GM12891 (cell line): ENCODE results near the gene NXNL2.

ENCODE experiments used
- DNase-seq: peaks from one replicate; pipeline ENCODE4 v3.0.0; 2011; ENCODE audit warnings: low spot score; ENCODE audit not compliant: insufficient read length
- FAIRE-seq: peaks from 2 replicates; lab custom pipeline; 2011; peaks lifted over from hg19 to GRCh38; lab: Jason Lieb, UNC
- PAX5 ChIP-seq: IDR thresholded peaks from 2 replicates; pipeline ENCODE4 v1.6.1; 2011; ENCODE audit warnings: low read length, moderate library complexity, mild to moderate bottlenecking; ENCODE audit not compliant: insufficient read depth, severe bottlenecking
- POLR2A ChIP-seq: IDR thresholded peaks from 2 replicates; pipeline ENCODE4 v1.6.1; 2011; ENCODE audit warnings: low read depth, low read length, control low read depth
- POLR2AphosphoS5 ChIP-seq: IDR thresholded peaks from 2 replicates; pipeline ENCODE4 v1.6.1; 2011; ENCODE audit warnings: low read depth, low read length, control low read depth
- POU2F2 ChIP-seq: IDR thresholded peaks from 2 replicates; pipeline ENCODE4 v1.6.1; 2011; ENCODE audit warnings: low read depth, mild to moderate bottlenecking, control low read depth, low read length, moderate library complexity
- SPI1 ChIP-seq: IDR thresholded peaks from 2 replicates; pipeline ENCODE4 v1.6.1; 2011; ENCODE audit warnings: low read depth, low read length, control low read depth
- TAF1 ChIP-seq: IDR thresholded peaks from 2 replicates; pipeline ENCODE4 v1.6.1; 2011; ENCODE audit warnings: low read depth, low read length, control low read depth

The NXNL2 gene

DNA sequence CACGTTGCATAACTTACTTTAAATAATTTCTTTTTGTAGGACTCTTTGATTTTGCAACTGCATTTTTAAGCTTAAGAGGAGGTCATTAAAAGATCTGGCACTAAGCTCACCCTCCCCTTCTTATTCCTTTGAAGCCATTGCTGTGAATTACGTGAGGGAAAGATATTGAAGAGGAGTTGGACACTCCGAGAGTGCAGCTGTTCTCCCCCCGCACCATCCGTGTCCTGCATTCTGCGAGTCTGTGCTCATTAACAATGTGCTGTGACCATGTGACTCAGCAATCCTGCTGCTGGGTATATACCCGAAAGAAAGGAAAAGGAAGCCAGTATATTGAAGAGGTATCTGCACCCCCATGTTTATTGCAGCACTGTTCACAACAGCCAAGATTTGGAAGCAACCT, 40.0 kb downstream of the NXNL2 start:
- DNase-seq (no peak), FAIRE-seq (no peak)
- TF ChIP-seq TAF1 (no peak), POLR2AphosphoS5 (no peak), POLR2A (no peak), POU2F2 (no peak), PAX5 (no peak), SPI1 (no peak)

DNA sequence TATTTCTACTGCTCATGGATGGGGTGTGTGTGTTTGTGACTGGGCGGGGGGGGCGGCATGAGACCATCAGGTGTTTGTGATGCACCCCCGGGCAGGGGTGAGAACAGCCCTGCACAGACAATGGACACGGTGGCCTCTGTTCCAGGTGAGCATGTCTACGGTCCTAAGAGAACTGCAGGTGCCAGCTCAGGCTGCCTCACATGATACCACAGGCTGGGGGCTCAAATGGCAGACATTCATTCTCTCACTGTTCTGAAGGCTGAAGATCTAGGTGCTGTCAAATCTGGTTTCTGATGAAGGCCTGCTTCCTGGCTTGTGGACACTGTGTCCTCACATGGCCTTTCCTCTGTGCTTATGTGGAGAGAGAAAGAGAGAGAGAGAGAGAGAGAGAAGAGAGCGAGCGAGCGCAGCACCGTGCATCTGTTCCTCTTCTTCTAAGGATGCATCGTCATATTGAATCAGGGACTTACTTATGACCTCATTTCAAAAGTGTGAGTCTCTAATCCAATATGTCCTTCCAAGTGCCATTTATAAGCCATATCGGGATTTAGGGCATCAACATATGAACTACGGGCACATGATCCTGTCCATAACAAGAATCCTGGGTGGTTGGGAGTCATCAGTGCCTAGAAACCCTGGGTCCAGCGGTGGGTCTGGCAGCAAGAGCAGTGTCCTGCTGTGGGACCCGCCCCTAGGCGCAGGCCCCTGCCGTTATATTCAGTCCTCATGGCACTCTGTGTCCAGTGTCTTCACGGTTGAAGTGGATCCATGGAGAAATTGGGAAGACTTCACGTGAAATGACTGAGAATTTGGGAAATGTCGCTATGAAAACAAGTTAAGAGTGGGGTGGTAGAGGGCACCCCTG, 42.5 kb downstream of the NXNL2 start:
- FAIRE-seq (no peak), DNase-seq (no peak)
- TF ChIP-seq POU2F2 (no peak), SPI1 (no peak), POLR2A (no peak), POLR2AphosphoS5 (no peak)

DNA sequence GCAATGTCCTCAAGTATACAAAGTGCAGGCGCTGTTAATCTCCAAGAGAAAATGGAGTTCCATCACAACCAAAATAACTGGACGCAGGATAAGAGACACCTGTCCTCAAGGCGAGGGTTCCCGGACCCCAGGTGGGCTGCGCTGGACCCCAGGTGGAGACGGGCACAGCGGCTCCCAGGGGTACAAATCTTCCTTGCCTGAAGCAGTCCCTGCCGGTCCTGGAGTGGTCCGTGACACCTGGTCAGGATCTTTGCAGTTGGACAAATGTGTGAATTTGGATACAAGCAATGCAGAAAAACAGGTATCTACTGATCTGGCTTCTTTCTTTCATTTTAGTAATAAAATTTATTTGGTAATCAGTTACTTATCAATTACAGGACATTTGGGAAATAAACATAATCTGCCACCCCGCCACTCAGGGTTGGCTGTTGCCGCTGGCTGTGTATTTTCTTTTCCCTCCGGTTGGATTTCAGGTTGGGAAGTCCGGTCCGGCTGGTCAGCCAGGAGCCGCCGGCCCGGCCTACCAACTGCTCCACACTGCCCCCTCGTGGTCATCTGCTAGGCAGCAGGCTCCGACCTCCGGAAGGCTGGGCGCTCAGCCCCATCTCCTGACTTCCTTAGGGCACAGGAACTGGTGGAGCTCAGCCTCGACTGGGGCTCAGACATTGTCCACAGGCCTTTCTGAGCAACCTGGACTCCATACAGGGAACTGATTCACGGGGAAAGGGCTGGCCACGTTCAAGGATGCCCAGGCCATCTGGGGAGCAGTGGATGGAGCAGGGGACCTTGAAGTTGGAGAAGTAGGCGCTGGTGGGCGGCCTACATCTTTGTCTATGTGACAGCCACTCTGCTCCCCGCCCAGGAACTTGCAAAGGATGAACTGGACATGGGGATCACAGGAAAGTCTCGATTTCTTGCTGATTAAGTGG, 43.4 kb downstream of the NXNL2 start:
- TF ChIP-seq POLR2AphosphoS5 (no peak), SPI1 (peak; percentile 27; the same call in 1 of the 2 replicates)
- peak; percentile 64 for DNase-seq
- FAIRE-seq: peak; percentile 78

DNA sequence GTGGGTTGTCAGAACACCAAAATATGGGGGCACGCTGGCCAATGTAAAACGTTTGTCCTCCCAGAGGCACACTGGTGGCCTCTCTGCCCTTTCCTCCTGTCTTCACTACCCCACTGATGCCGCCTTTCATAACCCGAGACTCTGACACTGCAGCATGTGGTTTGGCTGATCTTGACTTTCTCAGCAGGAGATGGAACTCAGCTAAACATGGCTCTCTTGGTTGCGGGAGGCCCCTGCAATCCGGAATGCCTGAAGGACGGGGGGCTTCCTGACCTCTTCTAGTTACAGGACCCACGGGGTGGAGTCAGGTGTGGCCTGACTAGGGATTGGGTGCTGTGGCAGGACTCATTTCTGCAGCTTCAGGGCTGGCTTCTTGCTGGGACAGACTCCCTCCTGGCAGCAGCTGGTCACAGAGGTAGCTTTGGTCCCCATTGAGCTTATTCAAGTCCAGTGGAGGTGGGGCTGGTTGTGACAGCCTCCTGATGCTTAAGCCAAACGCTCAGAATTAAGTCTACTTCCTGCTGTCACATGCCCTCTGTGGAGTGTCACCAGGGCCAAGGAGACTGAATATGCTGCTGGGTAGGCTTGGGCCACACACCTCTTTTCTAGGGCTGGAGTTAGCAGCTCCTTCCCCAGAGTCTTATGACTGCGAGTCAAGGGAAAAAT, 44.2 kb downstream of the NXNL2 start:
- no peak for FAIRE-seq

DNA sequence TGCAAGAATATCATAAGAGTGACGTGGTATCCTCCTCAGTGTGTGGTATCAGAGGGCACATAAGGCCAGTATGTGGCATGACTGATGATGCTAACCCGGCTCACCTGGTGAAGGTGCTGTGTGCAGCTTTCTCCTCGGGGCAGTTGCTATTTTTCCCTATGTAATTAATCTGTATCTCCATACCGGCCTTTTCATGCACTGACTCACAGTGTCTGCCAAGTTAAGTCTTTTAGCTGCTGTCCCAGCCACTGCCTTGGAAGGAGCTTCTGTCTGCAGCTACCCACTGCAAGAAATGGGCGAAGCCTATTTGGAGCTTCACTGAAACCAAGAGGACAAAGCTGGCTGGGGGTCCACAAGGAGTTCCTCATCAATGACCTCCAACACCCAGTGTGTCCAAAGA, 46.0 kb downstream of the NXNL2 start:
- no peak for DNase-seq
- no peak for FAIRE-seq
- TF ChIP-seq PAX5 (no peak), POU2F2 (no peak), POLR2A (no peak), TAF1 (no peak), POLR2AphosphoS5 (no peak), SPI1 (no peak)

More for the DNA sequence above, 44.2 kb downstream of the NXNL2 start:
- no peak for TF ChIP-seq POLR2A
- TF ChIP-seq PAX5: no peak
- no peak for TF ChIP-seq SPI1
- TF ChIP-seq POLR2AphosphoS5: no peak
- TF ChIP-seq POU2F2: no peak
- TF ChIP-seq TAF1: no peak
- DNase-seq: no peak

DNA sequence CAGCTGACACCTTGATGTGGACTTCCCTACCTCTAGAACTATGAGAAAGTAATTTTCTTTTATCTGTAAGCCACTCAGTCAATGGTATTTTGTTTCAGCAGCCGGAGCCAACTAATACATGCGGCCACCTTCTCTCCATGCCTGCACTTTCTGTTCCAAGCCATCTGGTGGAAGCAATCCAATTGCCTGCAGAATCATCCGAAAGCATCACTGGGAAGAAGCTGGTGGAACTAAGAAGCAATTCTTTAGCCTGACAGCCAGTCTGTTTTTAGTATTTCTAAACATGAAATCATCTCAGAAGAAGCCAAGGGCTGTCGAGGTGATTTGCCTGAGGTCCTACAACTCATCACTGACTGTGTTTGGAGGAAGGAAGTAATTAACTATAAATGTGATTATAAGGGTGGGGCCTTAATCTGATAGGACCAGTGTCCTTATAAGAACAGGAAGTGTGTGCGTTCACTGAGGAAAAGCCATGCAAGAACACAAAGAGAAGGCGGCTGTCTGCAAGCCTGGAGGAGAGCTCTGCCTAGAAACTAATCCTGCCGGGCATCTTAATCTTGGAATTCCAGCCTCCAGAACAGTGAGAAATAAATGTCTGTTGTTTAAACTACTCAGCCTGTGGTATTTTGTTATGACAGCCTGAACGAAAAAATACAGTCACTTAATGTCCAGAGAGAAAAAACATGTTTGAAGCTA, 49.1 kb downstream of the NXNL2 start:
- DNase-seq: no peak
- no peak for FAIRE-seq
- TF ChIP-seq POU2F2 (no peak), TAF1 (no peak), POLR2A (no peak), POLR2AphosphoS5 (no peak), SPI1 (no peak), PAX5 (no peak)

DNA sequence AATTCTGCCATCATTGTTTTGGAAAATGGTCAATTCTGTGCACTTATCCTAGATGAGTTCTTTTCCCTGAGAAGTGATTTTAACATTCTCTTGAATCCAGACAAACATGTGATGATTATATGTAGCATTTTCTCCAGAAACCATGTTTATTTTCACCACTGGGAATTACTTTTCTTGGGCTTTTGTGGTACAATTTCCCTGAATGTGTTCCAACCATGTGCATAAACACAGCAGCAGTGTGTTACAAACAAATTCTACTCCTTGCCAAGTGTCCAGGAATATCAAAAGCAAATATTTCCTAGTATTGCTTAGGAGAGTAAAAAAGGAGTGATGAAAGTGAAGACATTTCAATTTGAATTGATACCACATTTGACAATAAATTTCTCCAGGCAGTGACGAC, 50.4 kb downstream of the NXNL2 start:
- DNase-seq: no peak
- FAIRE-seq: no peak
- TF ChIP-seq PAX5 (no peak), SPI1 (no peak), POU2F2 (no peak)

DNA sequence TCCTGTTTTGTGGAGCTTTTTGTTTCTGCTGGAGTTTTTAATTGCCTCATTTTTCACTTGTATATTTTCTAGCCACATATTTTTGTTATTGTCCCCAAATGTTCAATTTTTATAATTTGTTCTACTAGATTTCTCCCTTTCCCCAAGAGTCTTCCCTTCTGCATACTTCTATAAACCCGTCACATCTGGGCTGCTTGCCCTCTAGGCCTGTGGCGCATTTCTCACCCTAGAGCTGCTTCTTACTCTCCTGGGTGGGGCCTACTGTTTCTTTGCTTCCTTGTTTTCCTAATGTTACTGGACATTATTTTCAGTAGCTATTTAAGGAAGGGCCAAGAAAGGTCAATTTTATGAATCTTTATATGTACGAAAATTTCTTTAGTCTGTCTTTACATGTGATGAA, 51.5 kb downstream of the NXNL2 start:
- FAIRE-seq: no peak
- no peak for TF ChIP-seq POU2F2
- TF ChIP-seq SPI1: no peak
- no peak for TF ChIP-seq TAF1
- no peak for TF ChIP-seq PAX5
- no peak for TF ChIP-seq POLR2A
- no peak for TF ChIP-seq POLR2AphosphoS5
- DNase-seq: no peak

DNA sequence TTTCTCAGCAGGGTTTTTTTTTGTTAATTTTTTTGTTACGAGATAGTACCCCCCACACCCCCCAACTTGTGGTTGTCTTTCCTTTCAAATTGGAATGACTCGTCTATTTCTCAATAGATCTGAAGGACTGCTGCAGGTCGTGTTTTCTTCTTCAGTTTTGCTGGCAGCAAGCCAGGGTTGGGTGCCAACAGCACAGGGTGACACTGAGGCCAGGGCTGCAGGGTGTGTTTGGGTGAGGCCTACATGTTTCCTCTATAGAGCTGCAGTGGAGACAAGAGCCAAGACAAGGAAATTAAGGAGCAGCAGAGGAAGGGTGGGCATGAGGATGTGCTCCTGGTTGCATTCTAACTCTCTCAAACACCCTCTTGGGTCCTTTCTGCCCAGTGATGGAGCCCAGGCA, 52.2 kb downstream of the NXNL2 start:
- no peak for FAIRE-seq
- DNase-seq: no peak
- no peak for TF ChIP-seq SPI1
- TF ChIP-seq POLR2AphosphoS5: no peak
- no peak for TF ChIP-seq TAF1
- TF ChIP-seq PAX5: no peak
- TF ChIP-seq POU2F2: no peak
- TF ChIP-seq POLR2A: no peak
